Stimulated activated CD4-positive, alpha-beta T cell treated with anti-CD3 and anti-CD28 coated beads, Interleukin-12 subunit alpha, Interleukin-12 subunit beta, amount 100 ng/mL, for 48 hours (primary cell): ENCODE results near the gene DDX47.
"Not testable (repeated sequence)": the region's sequence is repeated elsewhere in the genome, so short reads cannot be mapped to it uniquely, and the experiment has no call there.

Source experiments
- DNase-seq, 3 donors: peaks; one replicate each; pipeline ENCODE4 v3.0.0-alpha.2; 2020; ENCODE audit warnings: low read depth in 2 of 3, low spot score in 1 of 3

The DDX47 gene

GRCh38 chr12:12870465-12870864 lies 57.3 kb downstream of the DDX47 start:
- DNase-seq: no peak

- DNase-seq: no peak
Measured at GRCh38 chr12:12871587-12872138, 58.5 kb downstream of the DDX47 start.

DNA sequence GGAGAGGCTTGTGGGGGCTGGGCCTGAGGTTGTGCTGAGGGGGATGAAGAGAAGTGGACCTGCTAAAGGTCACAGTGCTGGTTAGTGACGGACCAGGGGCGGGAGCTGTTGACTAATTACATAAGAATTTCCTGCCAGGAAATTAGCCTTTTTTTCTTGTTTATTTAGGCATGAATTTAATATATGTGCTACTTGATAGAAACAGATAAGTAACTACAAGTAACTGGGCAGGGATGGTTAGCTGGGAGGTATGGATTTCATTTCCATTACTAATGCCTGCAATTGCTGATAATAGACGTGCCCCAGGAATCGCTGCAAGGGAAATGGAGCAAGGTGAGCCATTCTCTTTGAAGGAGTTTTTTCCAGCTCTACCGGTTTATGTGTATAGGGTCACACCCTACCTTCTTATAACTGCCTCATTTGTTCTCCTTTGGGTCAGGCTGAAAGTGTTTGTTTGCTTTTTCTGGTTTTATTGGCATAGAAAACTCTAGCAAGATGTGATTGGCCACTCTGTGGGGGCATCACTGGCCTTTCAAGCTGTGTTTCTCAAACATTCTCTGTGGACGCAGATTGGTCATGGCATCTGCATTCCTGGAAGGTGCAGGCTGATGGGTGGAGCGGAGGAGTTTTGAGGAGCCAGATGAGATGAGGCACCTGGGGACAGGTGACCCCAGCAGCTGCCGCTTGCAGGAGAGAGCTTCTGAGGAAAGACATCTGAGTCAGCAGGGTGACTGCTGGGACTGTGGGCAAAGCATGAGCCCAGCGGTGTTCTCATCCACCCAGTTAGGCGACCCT lies 59.2 kb downstream of the DDX47 start:
- no peak for DNase-seq

DNA sequence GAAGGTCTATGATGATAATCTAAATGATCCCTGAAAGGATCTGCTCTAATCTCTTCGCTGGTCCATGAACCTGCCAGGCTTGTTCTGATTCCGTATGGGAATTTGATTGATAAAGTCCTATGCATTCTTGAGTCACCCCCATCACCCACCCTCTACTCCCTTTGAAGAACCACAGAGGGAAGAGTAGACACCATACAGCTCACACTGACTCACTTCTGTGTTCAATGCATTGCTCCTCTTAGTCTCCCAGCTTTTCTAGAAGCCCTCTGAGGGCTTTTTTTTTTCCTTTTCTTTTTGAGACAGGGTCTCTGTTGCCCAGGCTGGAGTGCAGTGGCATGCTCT lies 59.8 kb downstream of the DDX47 start:
- DNase-seq: no peak

- DNase-seq: no peak
Measured at GRCh38 chr12:12874029-12874428, 60.9 kb downstream of the DDX47 start.

DNA sequence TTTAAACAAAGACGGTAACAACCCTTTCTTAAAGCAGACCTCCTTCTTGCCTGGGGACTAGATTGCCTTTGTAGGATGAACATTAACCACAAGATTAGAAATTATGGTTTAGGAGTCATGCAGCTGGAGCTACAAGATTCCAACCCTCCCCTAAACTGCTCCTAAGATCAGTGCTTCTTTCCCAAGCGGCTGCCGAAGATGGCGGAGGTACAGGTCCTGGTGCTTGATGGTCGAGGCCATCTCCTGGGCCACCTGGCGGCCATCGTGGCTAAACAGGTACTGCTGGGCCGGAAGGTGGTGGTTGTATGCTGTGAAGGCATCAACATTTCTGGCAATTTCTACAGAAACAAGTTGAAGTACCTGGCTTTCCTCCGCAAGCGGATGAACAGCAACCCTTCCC lies 62.2 kb downstream of the DDX47 start:
- DNase-seq: not testable (repeated sequence)

- DNase-seq: no peak
Measured at GRCh38 chr12:12877153-12877768, 64.1 kb downstream of the DDX47 start.

- no peak for DNase-seq
Measured at GRCh38 chr12:12877781-12878455, 64.8 kb downstream of the DDX47 start.
